GM10266 (cell line): Measurements from ENCODE around the gene KCNA2.

Source experiments
- DNase-seq: peaks from one replicate; pipeline ENCODE4 v3.0.0; 2012; ENCODE audit errors: extremely low spot score
- CTCF ChIP-seq: IDR thresholded peaks from 2 replicates; pipeline ENCODE4 v1.5.1; 2012; ENCODE audit warnings: mild to moderate bottlenecking, low read depth; ENCODE audit not compliant: control insufficient read depth, insufficient read depth; ENCODE audit errors: missing control alignments

The KCNA2 gene

GRCh38 chr1:110627764-110628163 is 21.6 kb upstream of the KCNA2 start:
- no peak for TF ChIP-seq CTCF
- DNase-seq: no peak

DNA sequence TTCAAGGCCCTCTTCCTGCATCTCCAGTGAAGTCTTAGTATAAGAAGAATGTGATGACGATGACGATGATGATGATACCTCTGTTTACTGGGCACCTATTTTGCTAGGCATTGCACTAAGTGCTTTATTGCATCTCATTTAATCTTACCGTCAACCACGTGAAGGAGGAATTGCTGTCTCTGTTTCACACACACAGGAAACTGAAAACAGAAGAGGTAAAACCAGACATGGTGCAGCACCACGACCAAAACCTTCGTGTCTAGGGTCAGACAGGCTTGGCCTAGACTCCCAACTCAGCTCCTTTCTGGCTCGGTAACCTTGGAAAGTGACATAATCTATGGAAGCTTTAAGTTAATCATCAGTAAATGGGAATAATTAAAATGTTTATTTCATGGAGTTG is 20.7 kb upstream of the KCNA2 start:
- no peak for TF ChIP-seq CTCF
- no peak for DNase-seq

DNA sequence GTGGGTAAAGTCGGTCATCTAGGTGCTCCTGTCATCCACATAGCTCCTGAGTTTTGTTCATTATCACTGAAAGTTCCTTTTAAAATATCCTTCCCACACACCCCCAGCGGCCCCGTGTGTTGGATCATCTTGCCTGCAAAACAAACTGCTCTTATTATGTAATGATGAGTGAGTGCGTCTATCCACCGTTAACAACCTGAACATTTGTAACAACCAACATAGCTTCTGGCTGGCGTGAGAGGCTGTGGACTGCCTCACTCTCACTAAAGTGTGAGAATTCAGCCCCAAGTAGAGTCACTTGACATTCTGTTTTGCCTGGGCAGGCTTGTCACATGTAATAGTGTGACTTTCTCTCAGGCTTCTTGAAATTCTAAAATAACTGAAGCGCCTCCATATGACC is 14.5 kb upstream of the KCNA2 start:
- no peak for TF ChIP-seq CTCF
- DNase-seq: no peak

DNA sequence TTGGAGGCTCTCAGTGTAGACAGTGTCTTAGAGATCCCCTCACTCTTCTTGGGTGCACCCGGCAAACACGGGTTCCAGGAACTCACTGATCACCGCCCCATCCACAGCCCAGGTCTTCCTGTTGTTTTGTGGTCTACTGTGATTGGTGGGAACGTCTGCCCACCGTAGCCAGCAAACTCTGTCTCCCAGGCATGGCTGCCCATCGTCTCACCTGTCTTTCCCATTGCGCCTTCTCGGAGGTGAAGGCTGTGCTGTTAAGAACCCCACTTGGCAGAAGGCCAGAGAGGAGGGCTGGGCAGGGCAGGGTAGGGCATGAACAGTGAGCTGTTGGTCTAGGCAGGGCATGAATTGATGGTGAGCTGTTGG is 14.1 kb upstream of the KCNA2 start:
- no peak for DNase-seq
- no peak for TF ChIP-seq CTCF

DNA sequence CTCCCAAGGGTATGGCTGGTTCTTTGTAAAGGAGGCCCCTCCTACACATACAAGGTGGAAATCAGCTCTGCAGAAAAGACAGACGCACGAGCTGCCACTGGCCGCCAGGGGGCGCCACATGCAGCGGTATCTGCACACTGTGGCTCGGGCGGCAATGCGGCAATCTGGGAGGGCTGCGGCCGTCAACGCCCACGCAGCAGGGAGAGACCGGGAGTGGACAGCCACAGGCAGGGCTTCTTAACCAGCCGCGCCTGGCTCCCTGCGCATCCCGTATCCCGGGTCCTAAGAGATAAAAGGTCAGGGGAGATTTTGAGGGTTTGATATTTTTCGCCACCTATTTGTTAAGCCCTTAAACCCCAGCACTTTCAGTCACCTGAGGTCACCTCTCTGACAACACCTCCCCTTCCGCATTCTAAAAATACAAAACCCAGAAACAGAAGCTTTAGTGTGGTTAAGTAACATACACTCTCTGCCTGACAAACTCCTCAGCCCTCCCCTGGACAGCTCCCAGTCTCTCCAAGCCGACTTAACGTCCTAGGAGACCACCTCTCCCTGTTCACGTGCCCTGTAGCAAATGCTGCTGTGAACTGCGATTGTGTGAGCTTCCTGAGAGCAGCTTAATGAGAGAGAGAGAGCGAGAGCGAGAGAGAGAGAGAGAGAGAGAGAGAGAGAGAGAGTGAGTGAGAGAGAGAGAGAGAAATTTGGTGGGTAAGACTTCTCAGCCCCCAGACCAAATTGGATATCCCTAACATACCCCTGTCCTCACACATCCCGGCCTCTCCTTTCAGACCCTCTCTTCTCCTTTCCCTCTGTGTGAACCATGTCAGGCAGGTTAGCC is 13.5 kb upstream of the KCNA2 start:
- TF ChIP-seq CTCF: peak; percentile 98
- DNase-seq: peak; percentile 80

DNA sequence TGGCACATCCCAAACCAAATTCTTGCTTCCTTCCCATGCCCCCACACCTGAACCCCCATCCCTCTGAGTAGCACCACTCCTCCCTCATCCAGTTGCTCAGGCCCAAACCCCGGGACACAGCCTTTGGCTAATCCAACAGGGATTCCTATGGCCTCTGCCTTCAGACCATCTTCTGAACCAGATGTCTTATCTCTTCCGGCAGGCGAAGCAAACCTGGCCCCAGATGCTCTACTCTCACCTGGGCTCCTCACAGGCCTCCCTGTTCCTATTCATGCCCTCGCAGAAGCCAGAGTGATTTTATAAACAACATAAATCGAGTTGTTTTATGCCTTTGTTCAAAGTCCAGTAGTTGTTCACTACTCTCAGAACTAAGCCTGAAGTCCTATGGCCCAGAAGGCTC is 12.5 kb upstream of the KCNA2 start:
- no peak for TF ChIP-seq CTCF

DNA sequence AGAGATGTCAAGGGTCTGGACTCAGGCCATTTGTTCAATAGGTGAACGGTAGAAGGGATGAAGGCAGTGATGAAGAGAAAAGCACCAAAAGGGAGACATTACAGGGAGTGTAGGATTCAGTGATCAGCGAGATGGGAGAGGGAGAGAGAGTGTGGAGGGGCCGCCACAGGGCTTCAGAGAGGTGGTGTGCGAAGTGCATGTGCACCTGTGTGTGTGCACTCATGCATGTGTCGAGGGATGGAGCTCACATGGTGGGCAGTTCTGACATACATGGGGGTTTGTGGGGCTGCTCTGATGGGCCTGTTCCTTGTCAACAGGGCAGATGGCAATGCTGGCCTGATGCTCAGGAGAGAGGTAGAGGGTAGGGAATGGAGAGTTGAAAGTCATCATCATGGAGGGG is 11.4 kb upstream of the KCNA2 start:
- no peak for TF ChIP-seq CTCF
- DNase-seq: no peak

More for the DNA sequence above, 12.5 kb upstream of the KCNA2 start:
- DNase-seq: no peak
